ENCODE measurements around the gene CA12. TPM values are rescaled to one million over a fixed set of nuclear protein-coding genes. Genes with fewer than 3 reads are reported as not detected.

The CA12 gene
- total RNA-seq, 1 donor from 2014 or later = 0.36 TPM

DNA sequence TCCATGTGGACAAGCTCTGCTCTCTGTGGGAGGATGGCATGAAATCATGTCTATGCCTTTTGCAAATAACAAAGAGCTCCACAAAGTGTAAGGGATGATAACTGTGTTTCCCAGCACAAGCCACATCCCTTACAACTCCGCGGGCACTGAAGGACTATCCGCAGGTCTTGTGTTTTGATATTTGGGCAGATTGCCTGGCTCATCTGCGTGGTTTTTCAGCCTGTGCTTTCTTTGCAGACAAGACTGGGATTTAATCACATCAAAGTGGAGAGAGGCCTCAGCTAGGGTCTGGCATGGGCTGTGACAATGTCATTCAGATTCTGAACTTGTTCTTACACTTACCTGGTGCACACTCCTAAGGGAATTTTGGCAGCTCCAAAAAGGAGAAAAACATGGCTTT, 30.2 kb upstream of the CA12 start:
- H3K27ac Mint-ChIP-seq = no peak overlapping the region
- H3K4me1 Mint-ChIP-seq (ENCODE audit: low read depth) = no peaks in the 10 kb centered on the region
- intact Hi-C loops (cut with micrococcal nuclease) = no loop called here
- no peaks in the 10 kb centered on the region for H3K36me3 Mint-ChIP-seq (ENCODE audit: low read depth)
- H3K27me3 Mint-ChIP-seq (ENCODE audit: insufficient read depth) = peaks cover 14% of the 10 kb centered on the region
- H3K4me3 Mint-ChIP-seq = no peak overlapping the region
- H3K9me3 Mint-ChIP-seq = no peaks in the 10 kb centered on the region
- DNase-seq (ENCODE audit: low spot score) = no peak

GRCh38 chr15:63409179-63409578, 27.5 kb upstream of the CA12 start:
- H3K4me3 Mint-ChIP-seq = no peak overlapping the region
- no peaks in the 10 kb centered on the region for H3K36me3 Mint-ChIP-seq (ENCODE audit: low read depth)
- intact Hi-C loops (cut with micrococcal nuclease) = loop anchor here (10.0 kb wide), 1 partner anchor 254 kb away; the partner anchor contains the start of gene RPS27L
- H3K27me3 Mint-ChIP-seq (ENCODE audit: insufficient read depth) = peaks cover 9% of the 10 kb centered on the region
- H3K9me3 Mint-ChIP-seq = no peaks in the 10 kb centered on the region
- DNase-seq (ENCODE audit: low spot score) = no peak
- H3K4me1 Mint-ChIP-seq (ENCODE audit: low read depth) = peaks cover 6% of the 10 kb centered on the region
- no peak overlapping the region for H3K27ac Mint-ChIP-seq

DNA sequence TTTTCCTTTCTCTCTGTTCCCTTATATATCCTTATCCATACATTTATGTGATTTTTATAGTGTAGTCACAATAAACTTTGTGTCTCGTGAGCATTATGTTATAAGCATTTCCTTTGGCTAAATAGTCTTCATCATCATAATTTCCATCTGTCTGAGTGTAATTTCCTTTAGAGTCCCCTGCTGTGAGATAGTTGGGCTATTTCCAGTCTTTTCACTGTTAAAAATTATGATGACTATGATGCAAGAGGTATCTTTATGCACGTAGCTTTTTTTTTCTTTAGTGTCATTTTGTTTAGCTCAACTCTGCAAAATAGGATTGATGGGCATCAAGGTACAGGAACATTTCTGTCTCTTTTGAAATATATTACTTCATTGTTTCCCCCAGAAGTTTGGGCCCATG, 26.9 kb upstream of the CA12 start:
- Mint-ChIP-seq H3K4me3 (no peak overlapping the region), H3K4me1 (ENCODE audit: low read depth) (peaks cover 6% of the 10 kb centered on the region), H3K36me3 (ENCODE audit: low read depth) (no peaks in the 10 kb centered on the region), H3K27ac (no peak overlapping the region), H3K27me3 (ENCODE audit: insufficient read depth) (peaks cover 8% of the 10 kb centered on the region), H3K9me3 (no peaks in the 10 kb centered on the region)
- intact Hi-C loops (cut with micrococcal nuclease) = loop anchor here (10.0 kb wide), 1 partner anchor 254 kb away; the partner anchor contains the start of gene RPS27L
- no peak for DNase-seq (ENCODE audit: low spot score)

DNA sequence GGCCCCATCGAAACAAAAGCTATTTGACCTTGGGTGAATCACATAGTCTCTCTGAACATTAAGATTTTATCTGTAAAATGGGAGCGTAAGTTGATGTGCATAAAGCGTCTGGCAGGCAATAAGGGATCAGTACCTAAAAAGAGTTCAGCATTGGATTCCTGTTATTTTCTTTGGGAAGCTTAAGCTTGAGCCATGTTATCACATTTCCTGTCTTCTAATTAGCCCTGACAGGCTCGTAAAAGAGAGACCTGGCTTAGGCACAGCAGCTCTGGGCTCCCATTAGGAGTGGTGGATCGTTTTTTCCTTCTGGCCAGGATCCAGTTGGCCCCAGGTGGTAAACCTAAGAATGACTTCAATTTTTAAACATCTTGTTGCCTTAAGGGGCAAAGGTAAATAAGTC, 26.0 kb upstream of the CA12 start:
- Mint-ChIP-seq H3K4me3 (no peak overlapping the region), H3K27me3 (ENCODE audit: insufficient read depth) (peaks cover 5% of the 10 kb centered on the region), H3K9me3 (no peaks in the 10 kb centered on the region), H3K27ac (no peak overlapping the region), H3K36me3 (ENCODE audit: low read depth) (no peaks in the 10 kb centered on the region), H3K4me1 (ENCODE audit: low read depth) (peaks cover 6% of the 10 kb centered on the region)
- no peak for DNase-seq (ENCODE audit: low spot score)
- intact Hi-C loops (cut with micrococcal nuclease) = loop anchor here (10.0 kb wide), 1 partner anchor 253 kb away; the partner anchor contains the start of gene RPS27L

DNA sequence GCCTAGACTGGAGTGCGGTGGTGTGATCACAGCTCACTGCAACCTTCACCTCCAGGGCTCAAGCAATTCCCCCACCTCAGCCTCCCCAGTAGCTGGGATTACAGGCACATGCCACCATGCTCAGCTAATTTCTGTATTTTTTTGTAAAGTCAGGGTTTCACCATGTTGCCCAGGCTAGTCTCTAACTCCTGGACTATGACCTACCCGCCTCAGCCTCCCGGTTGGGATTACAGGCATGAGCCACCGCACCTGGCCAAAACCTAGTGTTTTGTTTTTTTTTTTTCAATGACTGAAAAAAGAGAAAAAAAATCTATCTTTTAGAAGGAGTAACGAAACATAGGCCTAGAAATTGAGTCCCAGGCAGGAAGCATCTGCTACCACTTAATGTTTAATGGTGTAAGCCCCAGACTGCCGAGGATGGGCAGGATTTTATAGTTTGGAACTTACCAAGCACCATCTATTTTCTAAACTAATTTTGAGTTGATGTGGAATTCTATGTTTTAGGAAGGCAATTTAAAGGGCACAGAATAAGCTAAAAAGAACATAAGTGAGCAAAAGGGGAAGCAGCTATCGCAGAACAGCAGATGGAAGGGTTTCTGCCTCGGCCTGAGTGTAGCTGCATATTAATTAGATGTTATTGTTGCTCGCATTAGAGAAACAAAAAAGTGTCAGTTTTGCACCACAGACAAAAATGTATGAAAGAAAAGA, 24.2 kb upstream of the CA12 start:
- Mint-ChIP-seq H3K9me3 (no peaks in the 10 kb centered on the region), H3K27me3 (ENCODE audit: insufficient read depth) (peaks cover 2% of the 10 kb centered on the region), H3K27ac (no peak overlapping the region), H3K4me1 (ENCODE audit: low read depth) (peaks cover 13% of the 10 kb centered on the region), H3K36me3 (ENCODE audit: low read depth) (no peaks in the 10 kb centered on the region), H3K4me3 (no peak overlapping the region)
- DNase-seq (ENCODE audit: low spot score) = no peak
- intact Hi-C loops (cut with micrococcal nuclease) = loop anchor here (10.0 kb wide), 1 partner anchor 251 kb away; the partner anchor contains the start of gene RPS27L

GRCh38 chr15:63405159-63405558, 23.5 kb upstream of the CA12 start:
- Mint-ChIP-seq H3K9me3 (no peaks in the 10 kb centered on the region), H3K36me3 (ENCODE audit: low read depth) (no peaks in the 10 kb centered on the region), H3K4me1 (ENCODE audit: low read depth) (peaks cover 14% of the 10 kb centered on the region), H3K27ac (no peak overlapping the region), H3K27me3 (ENCODE audit: insufficient read depth) (peaks cover 2% of the 10 kb centered on the region), H3K4me3 (no peak overlapping the region)
- intact Hi-C loops (cut with micrococcal nuclease) = loop anchor here (10.0 kb wide), 1 partner anchor 250 kb away; the partner anchor contains the start of gene RPS27L
- no peak for DNase-seq (ENCODE audit: low spot score)

DNA sequence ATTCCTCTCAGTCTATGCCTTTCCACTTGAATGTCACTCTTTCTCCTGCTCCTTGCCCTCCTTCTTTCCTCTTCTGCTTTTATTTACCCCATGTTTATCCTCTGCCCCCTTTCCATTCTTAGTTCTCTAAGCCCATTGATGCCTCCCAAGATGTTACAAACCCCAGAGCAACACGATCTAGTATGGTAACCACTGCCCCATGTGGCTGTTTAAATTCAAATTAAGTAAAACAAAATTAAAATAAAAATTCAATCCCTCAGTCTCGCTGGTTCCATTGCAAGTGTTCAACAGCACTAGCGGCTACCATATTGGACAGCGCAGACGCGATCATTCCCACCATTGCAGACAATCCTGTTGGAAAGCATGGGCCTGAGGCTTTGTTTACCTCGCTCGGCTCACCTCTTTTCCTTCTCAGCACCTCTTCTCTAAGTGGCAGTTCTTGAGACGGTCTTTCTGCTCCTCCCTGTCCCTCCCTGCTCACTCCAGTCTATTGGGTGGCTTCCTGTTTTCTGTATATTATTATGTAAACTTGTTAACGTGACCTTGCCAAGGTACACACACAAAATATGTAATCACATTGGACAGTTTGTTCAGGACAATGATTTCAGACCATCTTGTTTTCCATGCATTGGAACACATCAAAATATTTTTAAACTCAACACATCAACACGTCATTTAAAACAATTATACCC, 21.8 kb upstream of the CA12 start:
- Mint-ChIP-seq H3K9me3 (no peaks in the 10 kb centered on the region), H3K36me3 (ENCODE audit: low read depth) (no peaks in the 10 kb centered on the region), H3K27ac (no peak overlapping the region), H3K4me1 (ENCODE audit: low read depth) (peaks cover 18% of the 10 kb centered on the region), H3K27me3 (ENCODE audit: insufficient read depth) (no peaks in the 10 kb centered on the region), H3K4me3 (no peak overlapping the region)
- no peak for DNase-seq (ENCODE audit: low spot score)
- intact Hi-C loops (cut with micrococcal nuclease) = loop anchor here (1.0 to 10.0 kb wide), 4 partner anchors 41 to 355 kb away; partner anchors contain the start of gene RPS27L

- no peaks in the 10 kb centered on the region for H3K27me3 Mint-ChIP-seq (ENCODE audit: insufficient read depth)
- intact Hi-C loops (cut with micrococcal nuclease) = loop anchor here (1.0 to 10.0 kb wide), 4 partner anchors 40 to 354 kb away; partner anchors contain the start of gene RPS27L
- no peak overlapping the region for H3K4me3 Mint-ChIP-seq
- H3K9me3 Mint-ChIP-seq = no peaks in the 10 kb centered on the region
- no peak overlapping the region for H3K27ac Mint-ChIP-seq
- H3K36me3 Mint-ChIP-seq (ENCODE audit: low read depth) = no peaks in the 10 kb centered on the region
- DNase-seq (ENCODE audit: low spot score) = no peak
- peaks cover 24% of the 10 kb centered on the region for H3K4me1 Mint-ChIP-seq (ENCODE audit: low read depth)
These were observed 21.0 kb upstream of the CA12 start for GRCh38 chr15:63402498-63403253.

DNA sequence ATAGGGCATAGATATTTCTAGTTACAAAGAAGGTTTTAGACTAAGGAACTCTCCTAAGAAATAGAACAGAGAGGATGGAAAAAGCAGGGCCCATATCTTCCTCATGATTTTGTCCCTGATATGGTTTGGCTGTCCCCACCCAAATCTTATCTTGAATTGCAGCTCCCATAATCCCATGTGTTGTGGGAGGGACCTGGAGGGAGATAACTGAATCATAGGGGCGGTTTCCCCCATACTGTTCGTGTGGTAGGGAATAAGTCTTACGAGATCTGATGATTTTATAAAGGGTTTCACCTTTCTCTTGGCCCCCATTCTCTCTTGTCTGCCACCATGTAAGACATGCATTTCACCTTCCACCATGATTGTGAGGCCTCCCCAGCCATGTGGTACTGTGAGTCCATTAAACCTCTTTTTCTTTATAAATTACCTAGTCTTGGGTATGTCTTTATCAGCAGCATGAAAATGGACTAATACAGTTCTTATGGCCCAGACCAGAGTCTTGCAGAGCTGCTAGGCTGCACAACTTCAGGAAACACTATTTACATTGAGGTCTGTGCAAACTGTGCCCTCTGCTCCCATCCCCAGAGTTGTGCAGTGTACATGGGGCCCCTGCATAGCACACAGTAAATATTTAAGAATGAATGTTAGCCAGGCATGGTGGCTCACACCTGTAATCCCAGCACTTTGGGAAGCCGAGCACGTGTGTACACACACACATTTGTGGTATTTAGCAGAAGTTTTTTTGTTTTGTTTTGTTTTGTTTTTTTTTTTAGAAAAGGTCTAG, 20.3 kb upstream of the CA12 start:
- Mint-ChIP-seq H3K4me3 (no peak overlapping the region), H3K4me1 (ENCODE audit: low read depth) (peaks cover 28% of the 10 kb centered on the region), H3K27me3 (ENCODE audit: insufficient read depth) (peaks cover 3% of the 10 kb centered on the region), H3K36me3 (ENCODE audit: low read depth) (no peaks in the 10 kb centered on the region), H3K9me3 (no peaks in the 10 kb centered on the region), H3K27ac (no peak overlapping the region)
- intact Hi-C loops (cut with micrococcal nuclease) = loop anchor here (2.0 to 10.0 kb wide), 3 partner anchors 40 to 353 kb away; partner anchors contain the start of gene RPS27L
- no peak for DNase-seq (ENCODE audit: low spot score)

GRCh38 chr15:63401078-63401477, 19.4 kb upstream of the CA12 start:
- no peak for DNase-seq (ENCODE audit: low spot score)
- Mint-ChIP-seq H3K4me1 (ENCODE audit: low read depth) (peaks cover 28% of the 10 kb centered on the region), H3K36me3 (ENCODE audit: low read depth) (no peaks in the 10 kb centered on the region), H3K27me3 (ENCODE audit: insufficient read depth) (peaks cover 3% of the 10 kb centered on the region), H3K27ac (no peak overlapping the region), H3K4me3 (no peak overlapping the region), H3K9me3 (no peaks in the 10 kb centered on the region)
- intact Hi-C loops (cut with micrococcal nuclease) = loop anchor here (5.0 to 10.0 kb wide), 2 partner anchors 39 to 246 kb away; partner anchors contain the start of gene RPS27L

DNA sequence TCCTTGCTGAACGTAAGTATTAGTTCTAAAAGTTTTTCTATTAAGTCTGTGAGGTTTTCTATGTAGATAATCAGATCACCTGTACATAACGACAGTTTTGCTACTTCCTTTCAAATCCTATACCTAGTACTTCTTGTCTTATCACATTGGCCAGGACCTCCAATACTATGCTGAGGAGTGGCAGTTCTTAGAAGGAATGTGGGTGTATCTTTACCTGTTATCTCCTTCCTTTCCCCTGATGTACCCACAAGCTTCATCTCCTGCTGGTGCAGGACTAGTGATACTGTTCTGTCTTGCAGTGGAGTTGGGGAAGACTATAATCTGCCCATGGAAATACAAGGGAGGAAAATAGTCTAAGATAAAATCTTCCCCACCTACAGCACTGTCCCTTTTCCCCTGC, 16.8 kb upstream of the CA12 start:
- intact Hi-C loops (cut with micrococcal nuclease) = no loop called here
- Mint-ChIP-seq H3K36me3 (ENCODE audit: low read depth) (no peaks in the 10 kb centered on the region), H3K4me1 (ENCODE audit: low read depth) (peaks cover 22% of the 10 kb centered on the region), H3K27ac (no peak overlapping the region), H3K4me3 (no peak overlapping the region), H3K27me3 (ENCODE audit: insufficient read depth) (peaks cover 5% of the 10 kb centered on the region), H3K9me3 (no peaks in the 10 kb centered on the region)
- DNase-seq (ENCODE audit: low spot score) = no peak

Data from activated T-helper 1 cell treated with anti-CD3 and anti-CD28 coated beads, Interleukin-12 subunit alpha, Interleukin-12 subunit beta, Interleukin-2, Interleukin-4 antibody, amounts not matched to agents 30 ng/mL and 10 ng/mL and 1 ng/mL, durations not matched to agents 14 hours and 24 hours and 36 hours (primary cell).